ENCODE results near the gene EPOP. TPM values are rescaled to one million over a fixed set of nuclear protein-coding genes. Genes with fewer than 3 reads are reported as not detected.

The EPOP gene
- total RNA-seq, 1 donor from 2014 or later: 13.0 TPM

DNA sequence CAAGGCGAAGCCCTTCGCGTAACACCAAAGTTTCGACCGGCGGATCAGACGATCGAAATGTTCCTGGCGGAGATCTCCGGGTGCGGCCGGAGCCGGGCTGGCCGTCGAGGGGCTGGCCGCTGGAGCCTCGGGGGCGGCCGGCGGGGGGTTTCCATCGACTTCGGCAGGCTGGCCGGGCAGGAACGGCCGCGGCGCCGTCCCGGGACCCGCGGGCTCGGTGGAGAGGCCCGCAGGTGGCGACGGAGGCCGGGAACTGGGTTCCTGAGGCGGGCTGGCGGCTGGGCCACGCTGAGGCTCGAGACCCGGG, 1.1 kb downstream of the EPOP start:
- no peak for DNase-seq (ENCODE audit: low read depth, low spot score)
- H3K36me3 Mint-ChIP-seq (ENCODE audit: low read depth): no peaks in the 10 kb centered on the region
- H3K4me3 Mint-ChIP-seq: no peak overlapping the region

DNA sequence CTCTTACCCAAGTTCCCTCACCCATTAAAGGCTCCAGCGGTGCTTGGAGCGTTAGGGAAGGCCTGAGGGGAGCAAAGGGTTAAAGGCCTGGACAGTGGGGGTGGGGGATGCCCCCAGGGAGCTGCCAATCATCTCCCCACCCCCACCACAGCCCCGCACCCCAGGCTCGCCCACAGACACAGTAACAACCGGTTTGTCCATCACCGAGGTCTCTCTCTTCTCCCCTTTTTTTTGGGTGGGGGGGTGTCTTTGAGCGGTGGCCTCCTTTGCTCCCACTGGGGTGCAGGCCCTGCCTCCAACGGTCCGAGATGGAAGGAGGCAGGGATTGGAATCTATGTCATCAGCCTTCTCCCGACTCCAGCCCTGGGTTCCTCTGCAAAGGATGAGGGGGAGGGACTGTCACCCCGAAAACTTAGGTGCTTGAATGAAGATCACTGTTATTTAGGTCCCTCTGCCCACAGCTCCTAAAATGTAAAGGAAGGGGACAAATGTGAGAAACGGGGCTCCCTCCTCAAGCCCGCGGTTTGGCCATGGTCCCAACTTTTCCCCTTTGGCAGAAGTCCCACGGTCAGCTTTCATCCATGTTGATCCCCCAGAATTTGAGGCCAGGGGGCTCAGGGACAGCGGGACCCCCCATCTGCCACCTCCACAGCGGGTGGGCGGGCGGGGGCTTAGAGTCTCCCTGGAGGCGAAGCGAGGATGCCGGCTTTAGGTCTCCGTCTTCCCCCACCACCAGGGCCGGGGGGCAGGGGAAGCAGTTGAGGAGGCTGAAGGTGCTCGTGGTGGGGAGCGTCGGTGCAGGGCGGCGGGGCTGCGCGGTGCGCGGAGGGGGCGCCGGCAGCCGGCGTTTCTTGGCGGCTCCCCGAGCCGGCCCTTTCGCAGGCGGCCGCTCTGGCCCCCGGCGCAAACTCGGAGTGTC, 1.7 kb downstream of the EPOP start:
- no peak for DNase-seq (ENCODE audit: low read depth, low spot score)
- H3K4me3 Mint-ChIP-seq: peak overlapping the region; percentile 89
- H3K27ac Mint-ChIP-seq (ENCODE audit: unreplicated experiment): no peak overlapping the region

More for the DNA sequence above, 1.1 kb downstream of the EPOP start:
- Mint-ChIP-seq H3K27ac (ENCODE audit: unreplicated experiment) (no peak overlapping the region), H3K4me1 (peaks cover 26% of the 10 kb centered on the region), H3K27me3 (ENCODE audit: low read depth) (peaks cover 72% of the 10 kb centered on the region), H3K9me3 (no peaks in the 10 kb centered on the region)
- TF ChIP-seq, protein P1, sequence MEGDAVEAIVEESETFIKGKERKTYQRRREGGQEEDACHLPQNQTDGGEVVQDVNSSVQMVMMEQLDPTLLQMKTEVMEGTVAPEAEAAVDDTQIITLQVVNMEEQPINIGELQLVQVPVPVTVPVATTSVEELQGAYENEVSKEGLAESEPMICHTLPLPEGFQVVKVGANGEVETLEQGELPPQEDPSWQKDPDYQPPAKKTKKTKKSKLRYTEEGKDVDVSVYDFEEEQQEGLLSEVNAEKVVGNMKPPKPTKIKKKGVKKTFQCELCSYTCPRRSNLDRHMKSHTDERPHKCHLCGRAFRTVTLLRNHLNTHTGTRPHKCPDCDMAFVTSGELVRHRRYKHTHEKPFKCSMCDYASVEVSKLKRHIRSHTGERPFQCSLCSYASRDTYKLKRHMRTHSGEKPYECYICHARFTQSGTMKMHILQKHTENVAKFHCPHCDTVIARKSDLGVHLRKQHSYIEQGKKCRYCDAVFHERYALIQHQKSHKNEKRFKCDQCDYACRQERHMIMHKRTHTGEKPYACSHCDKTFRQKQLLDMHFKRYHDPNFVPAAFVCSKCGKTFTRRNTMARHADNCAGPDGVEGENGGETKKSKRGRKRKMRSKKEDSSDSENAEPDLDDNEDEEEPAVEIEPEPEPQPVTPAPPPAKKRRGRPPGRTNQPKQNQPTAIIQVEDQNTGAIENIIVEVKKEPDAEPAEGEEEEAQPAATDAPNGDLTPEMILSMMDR (conservative IDR thresholded peaks at IDR 0.05): no peak

DNA sequence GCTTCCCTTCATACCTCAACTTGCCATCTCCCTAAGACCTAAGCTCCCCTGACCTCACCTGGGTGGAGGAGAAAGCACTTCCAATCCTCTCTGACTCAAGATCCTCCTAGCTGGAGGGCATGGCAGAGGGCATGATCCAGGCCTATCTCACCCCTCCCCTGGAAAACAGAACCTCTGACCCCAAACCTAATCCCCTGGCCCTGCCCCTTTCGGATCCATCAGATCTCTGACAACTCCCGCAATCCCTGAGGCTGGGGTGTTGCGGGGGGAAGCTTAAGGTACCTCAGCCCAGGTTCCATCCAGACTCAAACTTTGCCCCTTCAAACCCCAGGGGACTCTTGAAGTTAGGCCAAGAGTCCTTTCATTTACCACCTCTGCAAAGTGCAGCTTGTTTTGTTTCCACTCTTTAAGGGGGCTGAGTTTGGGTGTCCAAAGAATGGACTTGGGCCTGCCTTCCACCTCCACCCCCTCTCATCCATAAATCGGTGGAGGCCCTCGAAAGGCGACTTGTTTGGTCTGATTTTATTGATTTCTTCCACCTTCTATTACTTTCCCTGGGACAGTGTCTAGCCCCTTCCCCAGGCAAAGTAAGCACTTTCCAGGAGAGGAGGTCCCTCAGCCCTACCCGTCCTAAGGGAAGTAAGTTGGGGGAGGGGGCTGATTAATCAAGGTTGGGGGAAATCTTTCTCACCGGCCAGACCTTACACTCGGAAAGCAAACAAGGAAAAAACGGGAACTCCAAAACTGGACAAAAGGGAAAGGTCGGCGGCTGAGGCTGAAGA, 2.6 kb downstream of the EPOP start:
- peaks cover 80% of the 10 kb centered on the region for H3K27me3 Mint-ChIP-seq (ENCODE audit: low read depth)
- H3K27ac Mint-ChIP-seq (ENCODE audit: unreplicated experiment): no peak overlapping the region

More for the DNA sequence above, 1.7 kb downstream of the EPOP start:
- no peaks in the 10 kb centered on the region for H3K9me3 Mint-ChIP-seq
- no peaks in the 10 kb centered on the region for H3K36me3 Mint-ChIP-seq (ENCODE audit: low read depth)
- H3K4me1 Mint-ChIP-seq: peaks cover 26% of the 10 kb centered on the region
- TF ChIP-seq, protein P1 (conservative IDR thresholded peaks at IDR 0.05): no peak
- H3K27me3 Mint-ChIP-seq (ENCODE audit: low read depth): peaks cover 78% of the 10 kb centered on the region

DNA sequence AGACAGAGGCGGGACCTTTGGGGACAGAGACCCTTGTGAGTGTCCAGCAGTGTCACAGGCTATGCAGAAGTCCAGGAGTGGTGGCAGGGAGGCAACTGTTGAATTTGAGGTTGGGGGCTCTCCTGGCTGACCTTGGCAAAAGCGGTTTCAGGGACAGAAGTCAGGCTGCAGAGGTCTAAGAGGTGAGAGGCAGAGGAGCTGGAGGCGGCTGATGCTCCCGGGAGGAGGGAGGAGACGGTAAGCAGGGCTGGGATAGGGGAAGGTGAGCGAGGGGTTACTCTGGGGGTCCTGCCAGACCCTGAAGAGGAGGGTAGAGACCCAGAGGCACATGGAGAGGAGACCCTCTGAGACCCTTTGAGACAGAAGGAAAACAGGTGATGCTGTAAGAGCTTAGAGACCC, 5.2 kb downstream of the EPOP start:
- Mint-ChIP-seq H3K4me3 (no peak overlapping the region), H3K36me3 (ENCODE audit: low read depth) (no peaks in the 10 kb centered on the region), H3K27me3 (ENCODE audit: low read depth) (peaks cover 56% of the 10 kb centered on the region), H3K9me3 (no peaks in the 10 kb centered on the region), H3K27ac (ENCODE audit: unreplicated experiment) (no peak overlapping the region), H3K4me1 (peaks cover 28% of the 10 kb centered on the region)
- TF ChIP-seq, protein P1 (conservative IDR thresholded peaks at IDR 0.05): no peak
- DNase-seq (ENCODE audit: low read depth, low spot score): no peak

More for the DNA sequence above, 2.6 kb downstream of the EPOP start:
- Mint-ChIP-seq H3K4me3 (peak overlapping the region; percentile 89), H3K9me3 (no peaks in the 10 kb centered on the region), H3K36me3 (ENCODE audit: low read depth) (no peaks in the 10 kb centered on the region), H3K4me1 (peaks cover 32% of the 10 kb centered on the region)
- TF ChIP-seq, protein P1 (conservative IDR thresholded peaks at IDR 0.05): no peak
- DNase-seq (ENCODE audit: low read depth, low spot score): no peak

DNA sequence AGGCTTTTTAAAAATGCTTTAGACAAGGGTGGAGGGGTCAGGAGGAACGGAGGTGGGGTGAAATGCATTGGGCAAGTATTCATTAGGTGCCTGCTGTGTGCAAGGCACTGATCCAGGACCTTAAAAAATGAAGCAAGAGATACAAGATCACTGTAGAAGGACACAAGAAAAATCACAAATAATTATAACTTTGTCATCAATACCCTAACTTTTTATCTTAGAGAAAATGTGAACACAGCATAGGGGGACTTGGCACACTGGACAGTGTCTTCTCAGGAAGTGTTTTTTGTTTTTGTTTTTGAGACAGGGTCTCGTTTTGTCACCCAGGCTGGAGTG, 7.0 kb downstream of the EPOP start:
- no peak for DNase-seq (ENCODE audit: low read depth, low spot score)
- Mint-ChIP-seq H3K9me3 (no peaks in the 10 kb centered on the region), H3K4me3 (peak overlapping the region; percentile 4), H3K27ac (ENCODE audit: unreplicated experiment) (no peak overlapping the region), H3K4me1 (peaks cover 28% of the 10 kb centered on the region), H3K27me3 (ENCODE audit: low read depth) (peaks cover 51% of the 10 kb centered on the region), H3K36me3 (ENCODE audit: low read depth) (no peaks in the 10 kb centered on the region)
- TF ChIP-seq, protein P1 (conservative IDR thresholded peaks at IDR 0.05): peak; percentile 32
